Measurements from ENCODE around the gene CFAP45. TPM values are rescaled to one million over a fixed set of nuclear protein-coding genes. Genes with fewer than 3 reads are reported as not detected.

Gene CFAP45
- total RNA-seq, 1 donor from 2014 or later, result 1.8 TPM

GRCh38 chr1:159927849-159928431, 28.0 kb upstream of the CFAP45 start:
- no peak overlapping the region for H3K4me3 Mint-ChIP-seq
- no peak for TF ChIP-seq CTCF (IDR thresholded peaks at IDR 0.05)
- no peak overlapping the region for H3K27ac Mint-ChIP-seq
- intact Hi-C loops (cut with micrococcal nuclease), result loop anchor here (10.0 kb wide), 1 partner anchor 337 kb away; the partner anchor contains the start of gene DCAF8
- ATAC-seq (ENCODE audit: low read depth) (no peak), DNase-seq (no peak)
- ChIA-PET POLR2A (no interaction called here), CTCF (interaction anchor here (3.1 kb wide), 1 partner anchor 79 kb away, joined by 15 read pairs; no protein-coding TSS in a partner anchor)
- peaks cover 30% of the 10 kb centered on the region for H3K4me1 Mint-ChIP-seq
- H3K27me3 Mint-ChIP-seq, result no peaks in the 10 kb centered on the region
- H3K36me3 Mint-ChIP-seq (ENCODE audit: low read depth), result peaks cover 17% of the 10 kb centered on the region
- H3K9me3 Mint-ChIP-seq, result no peaks in the 10 kb centered on the region

GRCh38 chr1:159927211-159927848, 27.4 kb upstream of the CFAP45 start:
- H3K9me3 Mint-ChIP-seq, result no peaks in the 10 kb centered on the region
- ChIA-PET CTCF (interaction anchor here (3.1 to 6.4 kb wide), 2 partner anchors 36 to 79 kb away, joined by 15 to 52 read pairs; no protein-coding TSS in a partner anchor), POLR2A (no interaction called here)
- H3K4me1 Mint-ChIP-seq, result peaks cover 37% of the 10 kb centered on the region
- H3K4me3 Mint-ChIP-seq, result no peak overlapping the region
- no peak overlapping the region for H3K27ac Mint-ChIP-seq
- no peaks in the 10 kb centered on the region for H3K27me3 Mint-ChIP-seq
- ATAC-seq (ENCODE audit: low read depth) (no peak), DNase-seq (no peak)
- H3K36me3 Mint-ChIP-seq (ENCODE audit: low read depth), result peaks cover 17% of the 10 kb centered on the region
- intact Hi-C loops (cut with micrococcal nuclease), result loop anchor here (10.0 kb wide), 1 partner anchor 337 kb away; the partner anchor contains the start of gene DCAF8
- no peak for TF ChIP-seq CTCF (IDR thresholded peaks at IDR 0.05)

GRCh38 chr1:159925719-159926078, 25.7 kb upstream of the CFAP45 start:
- Mint-ChIP-seq H3K36me3 (ENCODE audit: low read depth) (peaks cover 24% of the 10 kb centered on the region), H3K27me3 (no peaks in the 10 kb centered on the region), H3K4me1 (peaks cover 51% of the 10 kb centered on the region), H3K4me3 (peak overlapping the region; percentile 99), H3K9me3 (no peaks in the 10 kb centered on the region), H3K27ac (peak overlapping the region; percentile 99)
- ChIA-PET CTCF (interaction anchor here (0.8 to 6.4 kb wide), 3 partner anchors 10 to 81 kb away, joined by 3 to 52 read pairs (median 15); no protein-coding TSS in a partner anchor), POLR2A (interaction anchor here (0.6 to 2.9 kb wide), 11 partner anchors 8 to 858 kb away, joined by 3 to 16 read pairs (median 4); partner anchors contain the start of genes AIM2, IGSF8 and IGSF9)
- intact Hi-C loops (cut with micrococcal nuclease), result loop anchor here (1.0 to 10.0 kb wide), 2 partner anchors 34 to 339 kb away; partner anchors contain the start of gene DCAF8
- no peak for TF ChIP-seq CTCF (IDR thresholded peaks at IDR 0.05)
- no peak for DNase-seq
- no peak for ATAC-seq (ENCODE audit: low read depth)

GRCh38 chr1:159924791-159925718, 25.1 kb upstream of the CFAP45 start, which contains the start of gene TAGLN2:
Gene TAGLN2 (minus strand): TSS chr1:159925507. CDS start chr1:159920509, 4,998 bp downstream.
- peak; percentile 94 for DNase-seq
- peak within 1 kb of the TSS; percentile 99 for H3K4me3 Mint-ChIP-seq
- H3K27ac Mint-ChIP-seq, result peak within 1 kb of the TSS; percentile 99
- no peaks in the 10 kb centered on the region for H3K27me3 Mint-ChIP-seq
- intact Hi-C loops (cut with micrococcal nuclease), result loop anchor here (1.0 to 10.0 kb wide), 5 partner anchors 34 to 340 kb away; partner anchors contain the start of genes DCAF8 and IGSF8
- CTCF ChIA-PET, result interaction anchor here (1.9 to 6.4 kb wide), 3 partner anchors 13 to 82 kb away, joined by 5 to 52 read pairs (median 15); no protein-coding TSS in a partner anchor
- POLR2A ChIA-PET, result interaction anchor here (0.6 to 2.9 kb wide), 16 partner anchors 9 to 858 kb away, joined by 3 to 16 read pairs (median 4); partner anchors contain the start of genes AIM2, DUSP23, IGSF8 and IGSF9
- no peaks in the 10 kb centered on the region for H3K9me3 Mint-ChIP-seq
- H3K36me3 Mint-ChIP-seq (ENCODE audit: low read depth), result peaks cover 30% of the 10 kb centered on the region
- no peak for TF ChIP-seq CTCF (IDR thresholded peaks at IDR 0.05)
- ATAC-seq (ENCODE audit: low read depth), result peak; percentile 69
- peaks cover 57% of the 10 kb centered on the region for H3K4me1 Mint-ChIP-seq
